PC-3 (cell line): ENCODE measurements around the gene ZNF343. TPM values are rescaled to one million over a fixed set of nuclear protein-coding genes. Genes with fewer than 3 reads are reported as not detected.
A peak's percentile ranks its signal among the peaks of the same experiment; 100 is the strongest.

ENCODE experiments used
- ATAC-seq: fragments of 200-7000 bp; cut with Tn5 transposase; 2 replicates; pipeline ENCODE4 v1.9.1; 2020; ENCODE audit warnings: mild to moderate bottlenecking, moderate library complexity
- BruUV-seq: library from RNA; stranded (reverse); fragments of 400-500 nt; replicated peaks from 2 replicates; lab custom pipeline; 2021; lab: Mats Ljungman, UMichigan
- CTCF ChIA-PET: fragments of 300-600 bp; sonication (Branson Sonifier 250); formaldehyde crosslinking; loops from one replicate; lab custom pipeline; 2022; ENCODE audit warnings: antibody characterized with exemption; lab: Charles Lee
- POLR2A ChIA-PET: fragments of 300-600 bp; sonication (Branson Sonifier 250); formaldehyde crosslinking; loops from one replicate; lab custom pipeline; 2022; ENCODE audit warnings: antibody characterized with exemption; ENCODE audit not compliant: unreplicated experiment; lab: Charles Lee
- DNase-seq: peaks from one replicate; pipeline ENCODE4 v3.0.0-alpha.2; 2015
- H2AFZ ChIP-seq: fragments of 300-600 bp; sonication (generic); 2 replicates; pipeline ENCODE4 v1.6.0; 2016; ENCODE audit warnings: antibody characterized with exemption, low read length
- H3F3A ChIP-seq: fragments of 300-600 bp; sonication (generic); one replicate; pipeline ENCODE4 v1.6.0; 2017; ENCODE audit warnings: antibody characterized with exemption, low read length, control low read depth, mild to moderate bottlenecking; ENCODE audit not compliant: unreplicated experiment
- H3K27ac ChIP-seq: fragments of 300-600 bp; sonication (generic); 2 replicates; pipeline ENCODE4 v1.5.1; 2016; ENCODE audit warnings: mild to moderate bottlenecking, low read length
- H3K27me3 ChIP-seq: fragments of 300-600 bp; sonication (generic); 2 replicates; pipeline ENCODE4 v1.6.1; 2016; ENCODE audit warnings: low read length, mixed read lengths
- H3K36me3 ChIP-seq: fragments of 300-600 bp; sonication (generic); 2 replicates; pipeline ENCODE4 v1.6.1; 2016; ENCODE audit warnings: low read depth, mixed run types, low read length, mixed read lengths
- H3K4me1 ChIP-seq: fragments of 300-600 bp; sonication (generic); 2 replicates; pipeline ENCODE4 v1.5.1; 2016; ENCODE audit warnings: low read length; ENCODE audit not compliant: insufficient read depth
- H3K4me2 ChIP-seq: fragments of 300-600 bp; sonication (generic); 2 replicates; pipeline ENCODE4 v1.6.0; 2016; ENCODE audit warnings: low read length
- H3K4me3 ChIP-seq: fragments of 300-600 bp; sonication (generic); 2 replicates; pipeline ENCODE4 v1.5.1; 2016; ENCODE audit warnings: mild to moderate bottlenecking, low read length, mixed read lengths
- H3K79me2 ChIP-seq: fragments of 300-600 bp; sonication (generic); 2 replicates; pipeline ENCODE4 v1.6.1; 2017; ENCODE audit warnings: low read length, mixed read lengths
- H3K9ac ChIP-seq: fragments of 300-600 bp; sonication (generic); 2 replicates; pipeline ENCODE4 v1.6.0; 2016; ENCODE audit warnings: mild to moderate bottlenecking, low read length
- H3K9me2 ChIP-seq: fragments of 300-600 bp; sonication (generic); replicated peaks from 2 replicates; pipeline ENCODE4 v1.6.1; 2016; ENCODE audit warnings: mixed run types, low read length, mixed read lengths
- H3K9me3 ChIP-seq: fragments of 300-600 bp; sonication (generic); 2 replicates; pipeline ENCODE4 v1.6.1; 2016; ENCODE audit warnings: low read length, mixed read lengths
- H4K20me1 ChIP-seq: fragments of 300-600 bp; sonication (generic); 2 replicates; pipeline ENCODE4 v1.6.1; 2016; ENCODE audit warnings: low read length, mixed read lengths
- CTCF ChIP-seq: fragments of 300-600 bp; sonication (generic); conservative IDR thresholded peaks from 2 replicates; pipeline ENCODE4 v1.5.1; 2017; ENCODE audit warnings: antibody characterized with exemption, low read depth, mild to moderate bottlenecking, low read length
- EZH2 ChIP-seq: fragments of 300-600 bp; sonication (generic); IDR thresholded peaks from one replicate; pipeline ENCODE4 v1.6.1; 2017; ENCODE audit warnings: antibody characterized with exemption, mild to moderate bottlenecking, low read length; ENCODE audit not compliant: unreplicated experiment
- EZH2phosphoT487 ChIP-seq: fragments of 300-600 bp; sonication (generic); IDR thresholded peaks from 2 replicates; pipeline ENCODE4 v1.6.1; 2018; ENCODE audit warnings: mild to moderate bottlenecking, antibody characterized with exemption, low read length, borderline replicate concordance
- intact Hi-C: fragments of 100-400 bp; cut with micrococcal nuclease; formaldehyde crosslinking; loops from 2 replicates; pipeline ENCODE4 v1.9.0; 2023
- total RNA-seq: library from RNA; depleted of rRNA; stranded (reverse); fragments of >200 nt; gene quantifications from 2 replicates; pipeline ENCODE4 v1.2.3, GENCODE V29; 2014

ZNF343 gene
- total RNA-seq, 1 experiment from 2014 or later: 7.7 TPM

DNA sequence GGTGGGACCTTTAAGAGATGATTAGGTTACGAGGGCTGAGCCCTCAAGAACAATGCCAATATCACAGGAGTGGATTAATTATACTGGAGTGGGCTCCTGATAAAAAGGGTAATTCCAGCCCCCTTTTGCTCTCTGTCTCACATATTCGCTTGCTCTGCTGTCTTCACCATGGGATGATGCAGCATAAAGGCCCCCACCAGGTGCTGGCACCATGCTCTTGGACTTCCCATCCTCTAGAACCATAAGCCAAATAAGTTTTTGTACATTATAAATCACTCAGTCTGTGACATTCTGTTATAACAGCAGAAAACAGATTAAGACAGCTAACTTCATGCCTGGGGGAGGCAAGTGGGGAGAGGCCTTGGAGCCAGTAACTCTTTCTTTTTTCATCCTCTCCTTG lies 28.3 kb downstream of the ZNF343 start:
- Histone ChIP-seq H3K27ac (no peak overlapping the region), H3K9me2 (no peaks in the 10 kb centered on the region), H3K9me3 (no peaks in the 10 kb centered on the region), H3K9ac (no peak overlapping the region), H3K36me3 (peaks cover 17% of the 10 kb centered on the region; the same call in 1 of the 2 replicates), H4K20me1 (no peaks in the 10 kb centered on the region), H2AFZ (no peak overlapping the region), H3F3A (no peaks in the 10 kb centered on the region), H3K4me3 (no peak overlapping the region), H3K4me1 (no peaks in the 10 kb centered on the region), H3K4me2 (no peak overlapping the region), H3K27me3 (no peaks in the 10 kb centered on the region), H3K79me2 (no peaks in the 10 kb centered on the region)
- ATAC-seq: no peak
- CTCF ChIA-PET: no interaction called here
- BruUV-seq: no TSS peak
- DNase-seq: no peak
- TF ChIP-seq CTCF (no peak), EZH2 (no peak), EZH2phosphoT487 (no peak)
- POLR2A ChIA-PET: no interaction called here
- intact Hi-C loops: no loop called here

- H3F3A ChIP-seq: no peaks in the 10 kb centered on the region
- no peaks in the 10 kb centered on the region for H3K9me3 ChIP-seq
- no peak overlapping the region for H2AFZ ChIP-seq
- no peaks in the 10 kb centered on the region for H3K9me2 ChIP-seq
- DNase-seq (no peak), ATAC-seq (no peak; the same call in 1 of the 2 replicates)
- TF ChIP-seq CTCF (0 out of 2 replicates have a peak, but pooled peaks have one; percentile 22), EZH2phosphoT487 (no peak), EZH2 (no peak)
- CTCF ChIA-PET: interaction anchor here (0.6 kb wide), 1 partner anchor 289 kb away, joined by 3 read pairs; no protein-coding TSS in a partner anchor
- H3K27me3 ChIP-seq: no peaks in the 10 kb centered on the region
- H3K9ac ChIP-seq: no peak overlapping the region
- H3K36me3 ChIP-seq: no peaks in the 10 kb centered on the region
- intact Hi-C loops: no loop called here
- POLR2A ChIA-PET: no interaction called here
- H3K27ac ChIP-seq: no peak overlapping the region
- H4K20me1 ChIP-seq: no peaks in the 10 kb centered on the region
- no peak overlapping the region for H3K4me3 ChIP-seq
- H3K79me2 ChIP-seq: no peaks in the 10 kb centered on the region
- BruUV-seq: no TSS peak
- no peaks in the 10 kb centered on the region for H3K4me1 ChIP-seq
- no peak overlapping the region for H3K4me2 ChIP-seq
These were observed 31.7 kb downstream of the ZNF343 start for GRCh38 chr20:2476742-2477615.
